Measurements from ENCODE around the gene LELP1. TPM values are rescaled to one million over a fixed set of nuclear protein-coding genes. Genes with fewer than 3 reads are reported as not detected.

The LELP1 gene
- total RNA-seq, 4 donors from 2014 or later = not detected

GRCh38 chr1:153233448-153233847 is 30.2 kb downstream of the LELP1 start:
- WGBS, 2 donors (ENCODE audit: low coverage in 1 of 2) = 54 to 73% methylated on average over 1 of the region's 1 CpG
- no peak for DNase-seq
- Histone ChIP-seq H3K27ac (no peak overlapping the region), H3K36me3 (no peaks in the 10 kb centered on the region), H3K27me3 (peaks cover 4% of the 10 kb centered on the region), H3K9me3 (no peaks in the 10 kb centered on the region), H3K4me3 (no peak overlapping the region), H3K4me1 (no peaks in the 10 kb centered on the region)
- in situ Hi-C loops (cut with MboI; ENCODE audit: low pct_ligation_motif_present in 1 of 4, low pct_unique_long_range_greater_than_20kb in 1 of 4, low sequenced_read_pairs in 3 of 4) = no loop called here
- intact Hi-C loops (cut with DNase I; ENCODE audit: low total_unique reads) = loop anchor here (1.0 kb wide), 1 partner anchor 25 kb away; no protein-coding TSS in a partner anchor
- TF ChIP-seq EP300 (IDR thresholded peaks at IDR 0.05; ENCODE audit: low read depth) (no peak), CTCF (IDR thresholded peaks at IDR 0.05) (no peak), POLR2A (IDR thresholded peaks at IDR 0.05) (no peak), POLR2AphosphoS5 (IDR thresholded peaks at IDR 0.05) (no peak)

- in situ Hi-C loops (cut with MboI; ENCODE audit: low pct_ligation_motif_present in 1 of 4, low pct_unique_long_range_greater_than_20kb in 1 of 4, low sequenced_read_pairs in 3 of 4) = no loop called here
- TF ChIP-seq CTCF (IDR thresholded peaks at IDR 0.05) = no peak
- TF ChIP-seq EP300 (IDR thresholded peaks at IDR 0.05; ENCODE audit: low read depth) = no peak
- no peak for TF ChIP-seq POLR2A (IDR thresholded peaks at IDR 0.05)
- 38 to 72% methylated on average over 2 of the region's 2 CpGs for WGBS, 2 donors (ENCODE audit: low coverage in 1 of 2)
- no peak overlapping the region for H3K27ac ChIP-seq
- intact Hi-C loops (cut with DNase I; ENCODE audit: low total_unique reads) = no loop called here
- H3K36me3 ChIP-seq = no peaks in the 10 kb centered on the region
- H3K27me3 ChIP-seq = no peaks in the 10 kb centered on the region
- no peaks in the 10 kb centered on the region for H3K4me1 ChIP-seq
- H3K4me3 ChIP-seq = no peak overlapping the region
- H3K9me3 ChIP-seq = no peaks in the 10 kb centered on the region
- DNase-seq = no peak
Measured at GRCh38 chr1:153238527-153238926, 35.3 kb downstream of the LELP1 start.

- in situ Hi-C loops (cut with MboI; ENCODE audit: low pct_ligation_motif_present in 1 of 4, low pct_unique_long_range_greater_than_20kb in 1 of 4, low sequenced_read_pairs in 3 of 4) = no loop called here
- H3K27me3 ChIP-seq = no peaks in the 10 kb centered on the region
- intact Hi-C loops (cut with DNase I; ENCODE audit: low total_unique reads) = no loop called here
- 83 to 85% methylated on average over 1 of the region's 1 CpG for WGBS, 2 donors (ENCODE audit: low coverage in 1 of 2)
- no peaks in the 10 kb centered on the region for H3K36me3 ChIP-seq
- no peak for TF ChIP-seq POLR2A (IDR thresholded peaks at IDR 0.05)
- TF ChIP-seq CTCF (IDR thresholded peaks at IDR 0.05) = no peak
- TF ChIP-seq EP300 (IDR thresholded peaks at IDR 0.05; ENCODE audit: low read depth) = no peak
- no peak for TF ChIP-seq POLR2AphosphoS5 (IDR thresholded peaks at IDR 0.05)
- no peak overlapping the region for H3K27ac ChIP-seq
- H3K4me3 ChIP-seq = no peak overlapping the region
- no peaks in the 10 kb centered on the region for H3K4me1 ChIP-seq
- H3K9me3 ChIP-seq = no peaks in the 10 kb centered on the region
- no peak for DNase-seq
Measured at GRCh38 chr1:153242160-153242559, 38.9 kb downstream of the LELP1 start.

GRCh38 chr1:153245466-153245865 is 42.2 kb downstream of the LELP1 start:
- Histone ChIP-seq H3K4me3 (no peak overlapping the region), H3K9me3 (no peaks in the 10 kb centered on the region), H3K36me3 (no peaks in the 10 kb centered on the region), H3K27ac (no peak overlapping the region), H3K4me1 (no peaks in the 10 kb centered on the region), H3K27me3 (no peaks in the 10 kb centered on the region)
- TF ChIP-seq POLR2A (IDR thresholded peaks at IDR 0.05) = no peak
- no peak for TF ChIP-seq EP300 (IDR thresholded peaks at IDR 0.05; ENCODE audit: low read depth)
- no peak for TF ChIP-seq CTCF (IDR thresholded peaks at IDR 0.05)
- no peak for TF ChIP-seq POLR2AphosphoS5 (IDR thresholded peaks at IDR 0.05)
- intact Hi-C loops (cut with DNase I; ENCODE audit: low total_unique reads) = no loop called here
- in situ Hi-C loops (cut with MboI; ENCODE audit: low pct_ligation_motif_present in 1 of 4, low pct_unique_long_range_greater_than_20kb in 1 of 4, low sequenced_read_pairs in 3 of 4) = no loop called here
- DNase-seq = no peak
- WGBS, 2 donors (ENCODE audit: low coverage in 1 of 2) = 82% methylated on average over 4 of the region's 4 CpGs; no CpG with 5 or more reads in 1 of the 2 donors

Measured in transverse colon (tissue), 4 donors.